NCI-H748 treated with DMSO at 0.1 percent for 48 hours (cell line): ENCODE results near the gene SEPTIN1.
"Not testable (repeated sequence)": the region's sequence is repeated elsewhere in the genome, so short reads cannot be mapped to it uniquely, and the experiment has no call there.

ENCODE experiments used
- DNase-seq: peaks from one replicate; lab custom pipeline; 2025; lab: John Stamatoyannopoulos, UW

SEPTIN1 gene

GRCh38 chr16:30357715-30358576 is 24.4 kb downstream of the SEPTIN1 start:
- DNase-seq = no peak

GRCh38 chr16:30357085-30357714 is 25.2 kb downstream of the SEPTIN1 start:
- no peak for DNase-seq

GRCh38 chr16:30356401-30357084 is 25.8 kb downstream of the SEPTIN1 start:
- no peak for DNase-seq

GRCh38 chr16:30355954-30356308 is 26.4 kb downstream of the SEPTIN1 start:
- no peak for DNase-seq

- DNase-seq = peak; percentile 79
These were observed 27.0 kb downstream of the SEPTIN1 start, which contains the start of gene CD2BP2 for GRCh38 chr16:30355144-30355953. CD2BP2 (minus strand) TSS chr16:30355308; CDS start chr16:30354681, 627 bp downstream.

GRCh38 chr16:30354423-30355143 is 27.8 kb downstream of the SEPTIN1 start:
- DNase-seq = no peak

GRCh38 chr16:30353438-30354129 is 28.8 kb downstream of the SEPTIN1 start:
- DNase-seq = no peak

- DNase-seq = no peak
These were observed 29.6 kb downstream of the SEPTIN1 start for GRCh38 chr16:30352488-30353401.

- no peak for DNase-seq
These were observed 30.6 kb downstream of the SEPTIN1 start for GRCh38 chr16:30351586-30352419.

- DNase-seq = no peak
These were observed 31.3 kb downstream of the SEPTIN1 start for GRCh38 chr16:30351001-30351441.

- no peak for DNase-seq
These were observed 32.1 kb downstream of the SEPTIN1 start for GRCh38 chr16:30350134-30350871.

- no peak for DNase-seq
These were observed 32.7 kb downstream of the SEPTIN1 start for GRCh38 chr16:30349675-30350074.

- no peak for DNase-seq
These were observed 33.4 kb downstream of the SEPTIN1 start for GRCh38 chr16:30348929-30349328.

GRCh38 chr16:30348113-30348512 is 34.2 kb downstream of the SEPTIN1 start:
- no peak for DNase-seq

GRCh38 chr16:30346286-30346685 is 36.1 kb downstream of the SEPTIN1 start:
- no peak for DNase-seq

GRCh38 chr16:30343491-30343820 is 38.9 kb downstream of the SEPTIN1 start:
- DNase-seq = not testable (repeated sequence)

- DNase-seq = no peak
These were observed 39.4 kb downstream of the SEPTIN1 start for GRCh38 chr16:30342751-30343490.
